GM15510 (cell line): ENCODE results near the gene ASF1A.
A peak's percentile ranks its signal among the peaks of the same experiment; 100 is the strongest.

ENCODE experiments used
- POLR2A ChIP-seq: IDR thresholded peaks from 3 replicates; pipeline ENCODE4 v1.6.1; 2011; ENCODE audit warnings: borderline replicate concordance; ENCODE audit not compliant: insufficient read length; ENCODE audit errors: extremely low read depth

Gene ASF1A

DNA sequence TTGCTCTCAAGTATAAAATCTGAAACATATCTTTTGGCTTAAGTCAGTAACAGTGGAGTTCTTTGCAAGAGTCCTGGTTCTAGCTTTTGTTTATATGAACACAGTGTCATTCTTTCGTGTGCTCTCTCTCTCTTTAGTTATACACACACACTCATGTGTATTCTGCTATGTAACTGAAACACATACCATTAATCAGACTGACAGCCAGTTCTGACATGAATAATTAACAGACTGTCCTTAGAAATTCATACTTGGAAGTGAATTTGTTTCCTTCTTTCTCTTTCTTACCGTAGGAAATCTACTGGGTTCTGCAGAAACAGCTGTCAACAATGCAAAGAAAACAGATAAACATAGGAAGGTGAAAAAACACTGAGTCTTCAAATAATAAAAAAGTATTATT, 38.5 kb downstream of the ASF1A start:
- TF ChIP-seq POLR2A, result no peak

DNA sequence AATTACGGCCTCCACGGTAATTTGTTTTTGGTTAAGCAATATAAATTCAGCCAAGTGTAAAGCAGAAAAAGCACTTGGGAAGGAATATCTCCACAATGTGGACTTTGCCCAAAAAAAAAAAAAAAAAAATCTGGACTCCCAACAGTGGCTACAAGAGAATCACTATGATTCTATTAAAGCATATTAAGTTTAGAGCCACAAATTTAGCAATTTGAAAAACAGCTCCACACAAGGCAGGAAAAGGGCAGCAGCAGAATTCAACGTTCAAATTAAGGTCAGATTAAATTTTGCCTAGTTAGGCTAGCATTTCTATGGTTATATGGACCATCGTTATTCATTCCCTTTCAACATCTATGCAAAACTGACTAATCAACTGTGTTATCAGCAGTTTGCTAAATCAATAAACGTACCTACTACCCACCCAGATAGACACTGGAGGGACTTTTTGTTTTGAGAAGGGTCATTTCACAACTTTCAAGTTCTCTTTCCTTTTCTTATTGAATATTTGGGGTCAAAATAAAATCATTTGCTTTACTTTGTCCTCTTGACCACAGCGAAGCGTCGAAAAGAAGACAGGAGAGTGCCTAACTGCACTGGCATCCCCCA, 40.0 kb downstream of the ASF1A start:
- no peak for TF ChIP-seq POLR2A

DNA sequence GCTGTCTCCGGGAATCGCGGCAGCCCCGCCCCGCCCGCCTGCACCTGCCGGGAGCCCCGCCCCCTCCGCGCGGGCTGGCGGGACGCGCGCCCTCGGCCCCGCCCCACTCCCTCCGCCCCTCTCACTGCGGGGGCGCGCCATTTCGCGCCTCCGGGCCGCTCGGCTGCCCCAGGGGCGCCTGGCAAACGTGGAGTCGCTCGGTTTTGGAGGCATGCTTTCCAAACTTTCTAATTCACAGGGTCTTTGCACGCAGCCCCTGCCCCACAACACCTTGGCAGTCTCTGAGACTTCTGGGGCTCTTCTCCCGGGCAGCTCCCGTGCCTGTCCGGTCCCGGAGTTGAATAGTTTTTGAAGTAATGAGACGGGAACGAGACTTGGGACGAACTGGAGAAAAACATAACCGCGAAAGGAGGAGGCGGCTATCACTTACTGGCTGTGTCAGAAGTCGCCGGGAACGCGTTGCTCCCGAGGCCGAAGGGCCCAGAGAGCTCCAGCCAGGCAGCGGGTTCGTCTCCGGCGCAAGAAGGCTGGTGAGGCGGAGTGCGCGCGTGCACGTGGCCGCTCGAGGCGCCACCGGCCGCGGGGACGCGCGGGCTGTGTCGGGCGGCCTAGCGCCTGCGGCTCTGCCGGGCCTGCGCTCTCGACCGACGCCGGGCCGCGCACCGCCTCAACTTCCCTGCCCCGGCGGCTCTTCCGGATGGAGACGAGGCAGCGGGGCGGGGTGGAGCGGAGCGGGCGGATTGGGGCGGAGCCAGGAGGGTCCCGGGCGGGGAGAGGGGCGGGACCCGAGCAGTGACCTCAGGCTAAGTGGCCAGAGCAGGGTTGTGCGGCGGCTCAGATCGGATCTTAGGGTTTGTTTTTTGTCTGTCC, 40.7 kb downstream of the ASF1A start, which contains the start of gene MCM9:
Gene MCM9 (minus strand): TSS at position 699 of the 870 bp plus-strand sequence. CDS start 3,436 bp downstream, outside the sequence.
- TF ChIP-seq POLR2A, result peak; percentile 76

DNA sequence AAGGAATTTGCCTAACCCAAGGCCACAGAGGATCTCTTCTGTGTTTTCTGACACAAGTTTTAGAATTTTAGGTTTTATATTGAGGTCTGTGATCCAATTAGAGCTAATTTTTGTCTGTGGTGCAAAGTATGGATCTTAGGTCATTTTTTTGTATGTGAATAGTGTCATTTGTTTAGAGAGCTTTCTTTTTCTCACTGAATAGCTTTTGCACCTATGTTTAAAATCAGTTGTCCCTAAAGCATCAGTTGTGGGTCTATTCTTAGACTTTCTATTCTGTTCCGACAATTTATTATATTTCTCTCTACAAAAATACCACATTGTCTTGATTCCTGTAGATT, 41.3 kb downstream of the ASF1A start:
- TF ChIP-seq POLR2A, result no peak

DNA sequence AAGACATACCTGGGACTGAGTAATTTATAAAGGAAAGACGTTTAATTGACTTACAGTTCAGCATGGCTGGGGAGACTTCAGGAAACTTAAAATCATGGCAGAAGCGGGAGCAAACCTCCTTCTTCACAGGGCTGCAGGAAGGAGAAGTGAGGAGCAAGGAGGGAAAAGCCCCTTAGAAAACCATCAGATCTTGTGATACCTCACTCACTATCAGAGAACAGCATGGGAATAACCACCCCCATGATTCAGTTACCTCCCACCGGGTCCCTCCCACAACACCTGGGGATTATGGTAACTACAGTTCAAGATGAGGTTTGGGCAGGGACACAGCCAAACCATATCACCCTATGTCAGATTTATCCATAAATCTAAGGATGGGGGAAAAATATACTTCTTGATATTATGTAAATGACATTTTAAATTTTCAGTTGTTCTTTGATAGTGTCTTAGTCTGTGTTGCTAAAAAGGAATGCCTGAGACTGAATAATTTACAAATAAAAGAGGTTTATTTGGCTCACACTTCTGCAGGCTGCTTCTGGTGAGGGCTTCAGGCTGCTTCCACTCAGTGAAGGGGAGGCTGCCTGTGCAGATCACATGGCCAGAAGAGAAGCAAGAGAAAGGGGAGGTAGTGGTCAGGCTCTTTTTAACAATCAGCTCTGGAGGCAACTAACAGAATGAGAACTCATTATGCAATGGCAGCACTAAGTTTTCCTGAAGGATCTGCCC, 42.2 kb downstream of the ASF1A start:
- no peak for TF ChIP-seq POLR2A

DNA sequence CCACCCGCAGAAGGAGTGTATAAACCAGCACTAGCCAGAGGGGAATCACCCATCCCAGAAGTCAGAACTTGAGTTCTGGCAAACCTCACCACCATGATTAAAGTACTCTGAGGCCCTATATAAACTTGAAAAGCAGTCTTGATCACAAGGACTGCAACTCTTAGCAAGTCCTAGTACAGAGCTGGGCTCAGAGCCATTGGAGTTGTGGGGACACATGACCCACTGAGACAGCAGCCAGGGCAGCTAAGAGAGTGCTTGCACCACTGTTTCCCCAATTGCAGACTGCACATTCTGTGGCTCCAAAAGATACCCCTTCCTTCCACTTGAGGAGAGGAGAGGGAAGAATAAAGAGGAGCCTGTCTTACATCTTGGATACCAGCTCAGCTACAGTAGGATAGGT, 45.7 kb downstream of the ASF1A start:
- no peak for TF ChIP-seq POLR2A

DNA sequence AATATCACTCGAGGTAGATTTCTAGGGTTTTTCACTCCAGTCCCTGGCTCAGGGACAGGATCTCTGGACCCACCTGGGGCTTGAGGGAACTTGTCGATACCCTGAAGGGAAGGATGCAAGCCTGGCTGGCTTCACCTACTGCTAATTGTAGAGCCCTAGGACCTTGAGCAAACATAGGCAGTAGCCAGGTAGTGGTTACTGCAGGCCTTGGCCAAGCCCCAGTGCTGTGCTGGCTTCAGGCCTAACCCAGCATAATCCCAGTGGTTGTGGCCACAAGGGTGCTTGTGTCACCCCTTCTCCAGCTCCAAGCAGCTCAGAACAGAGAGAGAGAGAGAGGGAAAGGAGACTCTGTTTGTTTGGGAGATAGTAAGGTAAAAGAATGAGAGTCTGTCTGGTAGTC, 46.8 kb downstream of the ASF1A start:
- TF ChIP-seq POLR2A, result no peak

DNA sequence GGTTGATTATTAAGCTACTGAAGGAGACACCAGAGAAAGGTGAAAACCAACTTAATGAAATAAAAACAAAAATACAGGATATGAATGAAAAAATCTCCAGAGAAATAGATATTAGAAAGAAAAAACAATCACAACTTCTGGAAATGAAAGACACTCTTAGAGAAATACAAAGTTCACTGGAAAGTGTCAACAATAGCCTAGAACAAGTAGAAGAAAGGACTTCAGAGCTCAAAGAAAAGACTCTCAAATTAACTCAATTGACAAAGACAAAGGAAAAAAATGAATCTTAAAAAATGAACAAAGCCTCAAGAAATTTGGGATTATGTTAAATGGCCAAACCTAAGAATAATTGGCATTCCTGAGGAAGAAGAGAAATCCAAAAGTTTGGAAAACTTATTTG, 51.3 kb downstream of the ASF1A start:
- no peak for TF ChIP-seq POLR2A

DNA sequence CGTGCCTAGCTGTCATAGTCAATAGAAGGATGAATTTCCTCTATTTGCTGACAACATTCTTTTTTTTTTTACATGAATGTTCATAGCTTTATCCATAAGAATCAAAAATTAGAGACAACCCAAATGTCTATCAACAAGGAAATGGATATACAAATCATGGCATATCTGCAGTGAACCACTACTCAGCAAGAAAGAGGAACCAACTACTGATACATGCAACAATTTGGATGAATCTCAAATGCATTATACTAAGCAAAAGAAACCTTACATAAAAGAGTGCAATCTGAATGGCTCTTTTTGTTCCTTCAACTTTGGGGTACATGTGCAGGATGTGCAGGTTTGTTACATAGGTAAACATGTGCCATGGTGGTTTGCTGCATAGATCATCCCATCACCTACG, 58.7 kb downstream of the ASF1A start:
- no peak for TF ChIP-seq POLR2A

DNA sequence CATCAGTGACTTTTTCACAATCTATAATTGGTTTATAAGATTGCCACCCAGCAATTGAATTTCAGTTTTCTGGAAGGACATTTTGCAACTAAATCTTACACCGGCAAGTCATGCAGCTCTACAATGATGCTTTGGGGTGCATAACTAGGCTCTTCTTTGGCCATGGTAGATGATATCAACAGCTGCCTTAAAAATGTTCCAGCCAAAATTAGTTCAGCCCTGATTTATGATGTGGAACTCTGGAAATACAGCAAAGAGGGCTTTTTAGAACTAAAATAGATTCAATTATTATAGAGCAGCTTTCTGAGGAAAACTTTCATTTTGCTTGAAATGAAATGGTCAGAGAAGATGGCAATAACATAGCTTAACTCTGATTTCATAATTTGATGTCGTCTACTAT, 59.4 kb downstream of the ASF1A start:
- TF ChIP-seq POLR2A, result no peak
